Uterus (tissue), 2 donors: ENCODE results near the gene C16orf92.

Experiments
- CTCF ChIP-seq, 4 experiments: fragments of 200-600 bp in 2 of 4; fragments of 450-650 bp in 2 of 4; sonication (generic) in 2 of 4; IDR thresholded peaks; one replicate each; pipeline ENCODE4 v1.5.1; 2016 to 2019; ENCODE audit warnings: antibody characterized with exemption in 4 of 4, mild to moderate bottlenecking in 2 of 4, moderate library complexity in 1 of 4
- POLR2A ChIP-seq, 2 donors: fragments of 450-650 bp; IDR thresholded peaks; one replicate each; pipeline ENCODE4 v1.6.1; 2016; ENCODE audit warnings: antibody characterized with exemption in 2 of 2, mild to moderate bottlenecking in 1 of 2, moderate library complexity in 1 of 2

- TF ChIP-seq CTCF (IDR thresholded peaks at IDR 0.05) (peak in 1 of 4 experiments; percentile 11), POLR2A (IDR thresholded peaks at IDR 0.05) (peak; percentile 57 to 89)
These were observed 49.4 kb upstream of the C16orf92 start, which contains the start of gene TAOK2 for GRCh38 chr16:29973384-29974246.
